HepG2 (cell line): ENCODE data around the gene METAP1D. TPM values are rescaled to one million over a fixed set of nuclear protein-coding genes. Genes with fewer than 3 reads are reported as not detected.

ENCODE experiments used
- BORCS8-MEF2B ChIP-seq: sonication (generic); formaldehyde crosslinking; IDR thresholded peaks from 2 replicates; pipeline ENCODE4 v1.8.0; 2022; ENCODE audit warnings: mild to moderate bottlenecking, missing genetic modification reagents
- HIVEP1 ChIP-seq: sonication (generic); formaldehyde crosslinking; IDR thresholded peaks from 2 replicates; pipeline ENCODE4 v1.4.0; 2020; ENCODE audit warnings: mild to moderate bottlenecking, missing genetic modification reagents
- HNRNPL ChIP-seq: fragments of 200-400 bp; formaldehyde crosslinking; IDR thresholded peaks from 2 replicates; pipeline ENCODE4 v1.6.1; 2017; ENCODE audit warnings: mild to moderate bottlenecking, low read depth, low read length
- MTERF4 ChIP-seq: sonication (generic); formaldehyde crosslinking; IDR thresholded peaks from 2 replicates; pipeline ENCODE4 v1.8.0; 2023; ENCODE audit warnings: mild to moderate bottlenecking, missing genetic modification reagents
- ZFY ChIP-seq: sonication (generic); formaldehyde crosslinking; IDR thresholded peaks from 2 replicates; pipeline ENCODE4 v1.4.0; 2020; ENCODE audit warnings: missing genetic modification reagents
- ZNF292 ChIP-seq: sonication (generic); formaldehyde crosslinking; IDR thresholded peaks from 2 replicates; pipeline ENCODE4 v1.8.1; 2022; ENCODE audit warnings: mild to moderate bottlenecking, low read depth, missing genetic modification reagents, borderline replicate concordance
- ZNF775 ChIP-seq: sonication (generic); formaldehyde crosslinking; IDR thresholded peaks from 2 replicates; pipeline ENCODE4 v1.4.0; 2020; ENCODE audit warnings: missing genetic modification reagents, mild to moderate bottlenecking, moderate library complexity, borderline replicate concordance
- ZNF800 ChIP-seq: sonication (generic); formaldehyde crosslinking; IDR thresholded peaks from 2 replicates; pipeline ENCODE4 v1.4.0; 2020; ENCODE audit warnings: missing genetic modification reagents
- polyA plus RNA-seq, 8 experiments: library from polyadenylated mRNA; depleted of rRNA in 3 of 8; stranded (reverse) in 7 of 8; unstranded in 1 of 8; fragments of >200 nt; fragmentation: Illumina TruSeq in 4 of 8; extraction: Trizol in 4 of 8; gene quantifications; 2 replicates each; pipeline versions ENCODE4 v1.2.1 to v1.2.3, GENCODE V29; 2011 to 2016; ENCODE audit warnings: low read depth in 4 of 8, missing spikeins in 1 of 8, mixed read lengths in 1 of 8; ENCODE audit not compliant: insufficient read depth in 1 of 8
- total RNA-seq, 5 experiments: library from RNA; depleted of rRNA; stranded (reverse); fragments of >200 nt; fragmentation: Illumina TruSeq; extraction: Trizol; gene quantifications; 2 replicates each; pipeline ENCODE4 v1.2.3, GENCODE V29; 2016; ENCODE audit warnings: low read depth in 1 of 5
- TF ChIP-seq, protein P1 (sequence below): sonication (generic); formaldehyde crosslinking; IDR thresholded peaks from 2 replicates; pipeline ENCODE4 v1.9.0; 2021; ENCODE audit warnings: missing genetic modification reagents, mild to moderate bottlenecking, borderline replicate concordance

Gene METAP1D
- total and polyA plus RNA-seq, 2 of the 13 experiments (the other 11 are each of a cell fraction or from before 2014, with no cell fraction given): 14.7 to 21.6 TPM

GRCh38 chr2:172100935-172101820 is 101.4 kb downstream of the METAP1D start (continued):
- TF ChIP-seq MTERF4 (CRISPR knock-in tag): no peak
- TF ChIP-seq BORCS8-MEF2B (CRISPR knock-in tag): 0 out of 2 replicates have a peak, but pooled peaks have one; percentile 1
- TF ChIP-seq ZNF800 (CRISPR knock-in tag): 0 out of 2 replicates have a peak, but pooled peaks have one; percentile 71
- TF ChIP-seq HIVEP1 (CRISPR knock-in tag): peak; percentile 31; the same call in 1 of the 2 replicates
- 0 out of 2 replicates have a peak, but pooled peaks have one; percentile 22 for TF ChIP-seq HNRNPL
- TF ChIP-seq, protein P1, sequence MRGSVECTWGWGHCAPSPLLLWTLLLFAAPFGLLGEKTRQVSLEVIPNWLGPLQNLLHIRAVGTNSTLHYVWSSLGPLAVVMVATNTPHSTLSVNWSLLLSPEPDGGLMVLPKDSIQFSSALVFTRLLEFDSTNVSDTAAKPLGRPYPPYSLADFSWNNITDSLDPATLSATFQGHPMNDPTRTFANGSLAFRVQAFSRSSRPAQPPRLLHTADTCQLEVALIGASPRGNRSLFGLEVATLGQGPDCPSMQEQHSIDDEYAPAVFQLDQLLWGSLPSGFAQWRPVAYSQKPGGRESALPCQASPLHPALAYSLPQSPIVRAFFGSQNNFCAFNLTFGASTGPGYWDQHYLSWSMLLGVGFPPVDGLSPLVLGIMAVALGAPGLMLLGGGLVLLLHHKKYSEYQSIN: no peak
- no peak for TF ChIP-seq ZNF775
- TF ChIP-seq ZNF292 (CRISPR knock-in tag): peak; percentile 48; the same call in 1 of the 2 replicates
- 0 out of 2 replicates have a peak, but pooled peaks have one; percentile 23 for TF ChIP-seq ZFY (CRISPR knock-in tag)
